NCI-H1105 (cell line): ENCODE results near the gene WASF2.
A peak's percentile ranks its signal among the peaks of the same experiment; 100 is the strongest.

Experiments
- DNase-seq: peaks from one replicate; lab custom pipeline; 2025; lab: John Stamatoyannopoulos, UW

WASF2 gene

DNA sequence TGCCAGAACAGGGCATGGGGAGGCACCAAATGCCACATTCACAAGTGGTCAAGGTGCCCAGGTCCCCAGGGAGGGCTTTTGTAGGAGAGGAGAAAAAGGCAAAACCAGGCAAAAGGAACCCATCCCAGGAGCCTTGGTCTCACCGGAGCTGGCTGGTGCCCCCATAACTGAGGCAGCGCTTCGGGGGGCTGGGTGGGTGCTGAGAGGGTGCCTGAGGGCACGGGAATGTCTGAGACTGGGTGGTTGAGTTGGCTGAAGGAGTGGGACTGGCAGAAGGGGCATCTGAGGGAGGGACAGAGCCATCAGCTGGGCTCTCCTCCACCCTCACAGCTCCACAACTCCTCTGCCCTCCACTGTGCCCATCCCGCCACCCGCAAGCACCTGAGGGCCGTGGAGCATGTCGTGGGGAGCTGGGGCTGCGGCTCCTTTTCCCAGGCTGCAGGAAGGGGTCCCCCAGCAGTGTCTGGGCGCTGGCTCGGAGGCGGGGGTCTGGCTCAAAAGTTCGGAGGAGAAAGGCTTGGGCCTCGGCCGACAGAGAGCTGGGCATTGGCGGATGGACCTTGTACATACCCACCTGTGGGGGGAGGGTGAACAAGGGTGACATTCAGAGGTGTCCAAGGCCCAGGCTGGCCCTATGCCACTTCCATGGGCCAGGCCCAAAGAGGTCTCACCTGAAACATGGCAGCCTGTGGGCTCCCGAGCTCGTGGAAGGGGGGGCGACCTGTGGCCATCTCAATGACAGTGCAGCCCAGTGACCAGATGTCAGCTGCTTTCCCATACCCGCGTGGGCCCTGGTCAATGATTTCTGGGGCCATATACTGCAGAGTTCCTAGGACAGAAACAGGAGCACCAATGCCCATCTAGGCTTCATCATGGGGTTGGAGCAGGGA lies 131.7 kb downstream of the WASF2 start:
- DNase-seq: no peak

DNA sequence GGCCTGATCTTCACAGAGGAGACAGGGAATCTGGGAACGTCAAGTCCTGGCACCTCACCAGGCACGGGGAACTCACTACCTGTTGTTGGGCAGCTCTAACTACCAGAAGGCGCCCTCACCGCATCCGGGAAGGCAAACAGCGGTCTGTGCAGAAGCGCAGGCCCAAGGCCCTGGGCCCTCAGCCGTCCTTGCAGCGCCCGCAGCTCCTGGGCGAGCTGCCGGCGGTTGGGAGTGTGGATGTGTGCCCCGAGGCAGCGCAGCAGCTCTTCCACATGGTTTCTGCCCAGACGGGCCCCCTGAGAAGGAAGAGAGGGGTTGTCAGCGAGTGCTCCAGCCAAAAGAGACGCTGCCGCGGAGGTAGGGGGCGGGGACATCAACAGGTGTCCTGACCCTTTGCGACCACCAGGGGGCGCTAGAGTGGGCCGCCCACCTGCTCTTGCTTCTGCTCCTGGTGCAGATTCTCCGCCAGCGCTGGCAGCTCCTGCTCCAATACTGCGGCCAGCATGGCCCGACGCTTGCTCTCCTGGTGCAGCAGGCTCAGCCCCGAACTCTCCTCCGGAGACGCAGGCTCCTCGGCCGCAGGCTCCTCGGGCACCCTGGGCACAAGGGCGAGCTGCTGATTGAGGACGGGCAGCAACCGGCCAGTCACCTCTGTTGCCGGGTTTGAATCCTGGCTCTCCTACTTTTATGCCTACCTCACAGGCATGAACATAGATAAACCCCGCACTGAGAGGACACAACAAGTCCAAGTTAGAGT lies 132.5 kb downstream of the WASF2 start:
- DNase-seq: peak; percentile 46

DNA sequence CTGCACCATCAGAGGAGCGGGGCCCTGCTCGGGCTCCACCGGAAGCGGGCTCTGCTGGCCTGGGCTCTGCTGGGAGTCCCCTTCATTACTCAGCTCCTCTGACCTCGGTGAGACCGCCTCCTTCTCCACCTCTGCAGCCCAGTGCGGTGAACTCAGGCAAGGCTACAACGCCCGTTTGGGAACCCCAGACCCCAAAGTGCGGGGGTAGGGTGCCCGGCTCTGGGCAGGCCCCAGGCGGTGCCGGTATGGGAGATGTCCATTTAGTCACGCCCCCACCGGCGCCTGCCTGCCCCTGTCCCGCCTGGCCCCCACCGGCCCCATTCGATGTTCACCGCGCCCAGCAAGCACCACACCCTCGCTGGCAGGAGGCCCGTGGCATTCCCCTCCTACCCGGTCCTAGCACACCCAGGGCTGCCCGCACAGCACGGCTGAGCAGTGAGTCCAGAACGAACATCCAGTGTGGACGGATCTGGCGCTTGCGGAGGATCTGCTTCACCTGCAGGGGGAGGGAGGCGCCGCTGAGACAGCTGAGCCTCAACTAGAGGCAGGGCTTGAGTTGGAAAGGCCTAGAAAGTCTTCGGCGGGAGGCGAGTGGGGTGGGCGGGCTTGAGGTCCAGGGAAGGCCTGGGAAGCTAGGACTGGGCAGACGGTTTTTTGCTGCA lies 133.2 kb downstream of the WASF2 start:
- no peak for DNase-seq

DNA sequence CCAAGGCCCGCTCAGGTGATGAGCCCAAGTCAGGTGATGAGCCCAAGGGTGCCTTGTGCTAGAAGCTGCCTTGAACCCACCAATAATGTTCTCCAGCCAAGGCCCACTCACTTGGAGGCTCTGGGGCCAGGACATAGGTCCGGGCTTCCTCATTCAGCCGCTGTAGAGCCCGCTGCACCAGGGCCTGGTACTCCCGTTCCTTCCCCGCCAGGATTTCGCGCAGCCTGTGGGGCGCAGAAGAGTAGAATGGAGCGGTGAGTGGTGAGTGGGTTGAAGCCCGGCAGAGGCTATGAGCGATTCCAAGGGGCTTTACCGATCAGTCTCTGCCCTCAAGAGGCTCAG lies 133.7 kb downstream of the WASF2 start:
- DNase-seq: no peak

DNA sequence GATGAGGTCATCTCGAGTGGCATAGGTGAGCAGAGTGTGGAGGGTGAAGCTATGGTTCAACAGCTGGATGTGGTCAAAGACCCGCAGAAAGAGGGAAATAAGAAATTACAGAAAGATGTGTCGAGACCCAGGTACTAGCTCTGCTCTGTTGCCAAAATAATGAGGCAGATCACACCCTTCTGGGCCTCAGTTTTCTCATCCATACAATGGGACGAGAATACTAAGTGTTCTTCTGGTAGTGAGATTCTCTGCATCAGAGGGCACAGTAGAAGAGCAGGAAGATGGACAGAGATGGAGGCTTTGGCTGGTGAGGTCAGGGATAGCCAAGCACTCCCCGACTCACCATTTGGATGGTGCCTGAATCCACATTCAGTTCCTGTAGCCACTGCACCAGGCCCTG lies 134.3 kb downstream of the WASF2 start:
- no peak for DNase-seq
